ENCODE data around the gene SORCS2. TPM values are rescaled to one million over a fixed set of nuclear protein-coding genes. Genes with fewer than 3 reads are reported as not detected.

The SORCS2 gene
- total RNA-seq, 4 donors from 2014 or later: 0.48 to 1.8 (median 0.68) TPM; not detected in 1

GRCh38 chr4:7756561-7757355, 564.4 kb downstream of the SORCS2 start:
- no peak overlapping the region for H3K4me3 ChIP-seq
- no peak for DNase-seq
- H3K4me1 ChIP-seq: peaks cover 3 to 15% (median 12%) of the 10 kb centered on the region in 4 donors
- H3K27ac ChIP-seq: peak overlapping the region in 3 of 4 donors; percentile 39 to 47 (median 42)
- no peaks in the 10 kb centered on the region for H3K9me3 ChIP-seq
- H3K27me3 ChIP-seq: no peaks in the 10 kb centered on the region
- H3K36me3 ChIP-seq: no peaks in the 10 kb centered on the region
- intact Hi-C loops (cut with DNase I; ENCODE audit: low total_unique reads) (no loop called here), in situ Hi-C loops (cut with MboI; ENCODE audit: low pct_ligation_motif_present in 1 of 4, low pct_unique_long_range_greater_than_20kb in 1 of 4, low sequenced_read_pairs in 3 of 4) (no loop called here)
- no peak for TF ChIP-seq EP300 (IDR thresholded peaks at IDR 0.05; ENCODE audit: low read depth)
- TF ChIP-seq CTCF (IDR thresholded peaks at IDR 0.05): no peak
- TF ChIP-seq POLR2AphosphoS5 (IDR thresholded peaks at IDR 0.05): no peak
- no peak for TF ChIP-seq POLR2A (IDR thresholded peaks at IDR 0.05)
- 84% methylated on average over 32 of the region's 32 CpGs; no CpG with 5 or more reads in 1 of the 2 donors for WGBS, 2 donors (ENCODE audit: low coverage in 1 of 2)

- DNase-seq: no peak
- H3K27me3 ChIP-seq: no peaks in the 10 kb centered on the region
- no peaks in the 10 kb centered on the region for H3K9me3 ChIP-seq
- H3K36me3 ChIP-seq: peaks cover 0 to 1% (median 0%) of the 10 kb centered on the region in 4 donors
- H3K4me3 ChIP-seq: no peak overlapping the region
- TF ChIP-seq POLR2AphosphoS5 (IDR thresholded peaks at IDR 0.05) (peak in 1 of 3 donors; percentile 54), POLR2A (IDR thresholded peaks at IDR 0.05) (no peak)
- 52 to 68% methylated on average over 7 to 20 of the region's 22 CpGs for WGBS, 2 donors (ENCODE audit: low coverage in 1 of 2)
- in situ Hi-C loops (cut with MboI; ENCODE audit: low pct_ligation_motif_present in 1 of 4, low pct_unique_long_range_greater_than_20kb in 1 of 4, low sequenced_read_pairs in 3 of 4): no loop called here
- peaks cover 3 to 15% (median 12%) of the 10 kb centered on the region in 4 donors for H3K4me1 ChIP-seq
- intact Hi-C loops (cut with DNase I; ENCODE audit: low total_unique reads): no loop called here
- H3K27ac ChIP-seq: peak overlapping the region; percentile 2 to 47 (median 40)
These were observed 565.4 kb downstream of the SORCS2 start for GRCh38 chr4:7757501-7758471.

- H3K36me3 ChIP-seq: peaks cover 0 to 5% (median 0%) of the 10 kb centered on the region in 4 donors
- H3K4me1 ChIP-seq: peaks cover 3 to 15% (median 12%) of the 10 kb centered on the region in 4 donors
- H3K27me3 ChIP-seq: no peaks in the 10 kb centered on the region
- H3K27ac ChIP-seq: peak overlapping the region in 2 of 4 donors; percentile 2 to 39
- no peak overlapping the region for H3K4me3 ChIP-seq
- H3K9me3 ChIP-seq: no peaks in the 10 kb centered on the region
- 83 to 94% methylated on average over 8 to 11 of the region's 11 CpGs for WGBS, 2 donors (ENCODE audit: low coverage in 1 of 2)
- TF ChIP-seq POLR2AphosphoS5 (IDR thresholded peaks at IDR 0.05) (no peak), EP300 (IDR thresholded peaks at IDR 0.05; ENCODE audit: low read depth) (no peak), POLR2A (IDR thresholded peaks at IDR 0.05) (no peak), CTCF (IDR thresholded peaks at IDR 0.05) (no peak)
- no peak for DNase-seq
- in situ Hi-C loops (cut with MboI; ENCODE audit: low pct_ligation_motif_present in 1 of 4, low pct_unique_long_range_greater_than_20kb in 1 of 4, low sequenced_read_pairs in 3 of 4) (no loop called here), intact Hi-C loops (cut with DNase I; ENCODE audit: low total_unique reads) (no loop called here)
These were observed 566.1 kb downstream of the SORCS2 start for GRCh38 chr4:7758476-7758875.

DNA sequence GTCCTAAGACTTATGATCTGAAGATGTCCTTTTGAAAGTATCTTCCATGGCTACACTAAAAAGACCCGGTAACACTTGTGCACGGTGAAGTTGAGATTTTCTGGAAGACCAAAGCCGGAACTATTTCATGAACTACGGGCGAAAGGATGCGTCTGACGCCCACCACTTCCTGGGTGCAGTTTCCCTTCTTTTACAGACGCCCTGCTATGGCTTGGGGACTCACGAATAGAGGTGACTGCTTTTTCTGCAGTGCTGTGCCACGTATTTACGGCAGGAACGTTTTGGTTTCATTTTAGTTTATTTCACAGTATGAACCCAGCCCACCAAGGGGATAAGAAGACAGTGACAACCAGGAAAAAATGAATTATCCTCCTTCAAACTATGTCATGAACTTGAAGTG, 566.9 kb downstream of the SORCS2 start:
- in situ Hi-C loops (cut with MboI; ENCODE audit: low pct_ligation_motif_present in 1 of 4, low pct_unique_long_range_greater_than_20kb in 1 of 4, low sequenced_read_pairs in 3 of 4) (no loop called here), intact Hi-C loops (cut with DNase I; ENCODE audit: low total_unique reads) (no loop called here)
- TF ChIP-seq EP300 (IDR thresholded peaks at IDR 0.05; ENCODE audit: low read depth): no peak
- no peak for TF ChIP-seq CTCF (IDR thresholded peaks at IDR 0.05)
- TF ChIP-seq POLR2AphosphoS5 (IDR thresholded peaks at IDR 0.05): no peak
- TF ChIP-seq POLR2A (IDR thresholded peaks at IDR 0.05): no peak
- Histone ChIP-seq H3K4me1 (peaks cover 3 to 15% (median 12%) of the 10 kb centered on the region in 4 donors), H3K9me3 (no peaks in the 10 kb centered on the region), H3K36me3 (peaks cover 0 to 5% (median 0%) of the 10 kb centered on the region in 4 donors), H3K4me3 (no peak overlapping the region), H3K27me3 (no peaks in the 10 kb centered on the region), H3K27ac (peak overlapping the region in 2 of 4 donors; percentile 1 to 15)
- 52 to 55% methylated on average over 4 to 12 of the region's 12 CpGs for WGBS, 2 donors (ENCODE audit: low coverage in 1 of 2)
- no peak for DNase-seq
